GM12892 (cell line): ENCODE results near the gene PLP1.
"Not testable (repeated sequence)": the region's sequence is repeated elsewhere in the genome, so short reads cannot be mapped to it uniquely, and the experiment has no call there.

ENCODE experiments used
- DNase-seq: peaks from one replicate; pipeline ENCODE4 v3.0.0; 2011; ENCODE audit not compliant: insufficient read length
- FAIRE-seq: peaks from 2 replicates; lab custom pipeline; 2011; peaks lifted over from hg19 to GRCh38; lab: Jason Lieb, UNC
- POLR2A ChIP-seq: IDR thresholded peaks from 2 replicates; pipeline ENCODE4 v1.6.1; 2011; ENCODE audit warnings: low read depth, low read length, control low read depth
- POLR2AphosphoS5 ChIP-seq: IDR thresholded peaks from 2 replicates; pipeline ENCODE4 v1.6.1; 2011; ENCODE audit warnings: low read depth, low read length, control low read depth
- TAF1 ChIP-seq: IDR thresholded peaks from 2 replicates; pipeline ENCODE4 v1.6.1; 2011; ENCODE audit warnings: low read depth, mild to moderate bottlenecking, control low read depth, low read length, borderline replicate concordance

Gene PLP1

GRCh38 chrX:103754401-103754800 is 22.2 kb upstream of the PLP1 start:
- FAIRE-seq (no peak), DNase-seq (no peak)
- TF ChIP-seq POLR2A (no peak), TAF1 (no peak), POLR2AphosphoS5 (no peak)

GRCh38 chrX:103756736-103757135 is 19.9 kb upstream of the PLP1 start:
- TF ChIP-seq POLR2AphosphoS5 (no peak), TAF1 (no peak), POLR2A (no peak)
- DNase-seq (no peak), FAIRE-seq (no peak)

- TF ChIP-seq POLR2AphosphoS5: no peak
- no peak for TF ChIP-seq POLR2A
- TF ChIP-seq TAF1: no peak
- FAIRE-seq (no peak), DNase-seq (no peak)
These were observed 18.1 kb upstream of the PLP1 start for GRCh38 chrX:103758555-103758954.

- not testable (repeated sequence) for DNase-seq, FAIRE-seq
These were observed 13.1 kb upstream of the PLP1 start for GRCh38 chrX:103763541-103763940.

GRCh38 chrX:103766813-103767555 is 9.7 kb upstream of the PLP1 start:
- not testable (repeated sequence) for FAIRE-seq, DNase-seq

- FAIRE-seq (no peak), DNase-seq (no peak)
- no peak for TF ChIP-seq TAF1
- TF ChIP-seq POLR2AphosphoS5: no peak
- no peak for TF ChIP-seq POLR2A
These were observed 3.2 kb upstream of the PLP1 start for GRCh38 chrX:103773445-103773844.

- FAIRE-seq (no peak), DNase-seq (no peak)
- no peak for TF ChIP-seq TAF1
- TF ChIP-seq POLR2A: no peak
- TF ChIP-seq POLR2AphosphoS5: no peak
These were observed 2.5 kb upstream of the PLP1 start for GRCh38 chrX:103774070-103774642.

- DNase-seq: no peak
- TF ChIP-seq POLR2AphosphoS5 (no peak), POLR2A (no peak), TAF1 (no peak)
- no peak for FAIRE-seq
These were observed 2.6 kb downstream of the PLP1 start for GRCh38 chrX:103779141-103779789.

- FAIRE-seq (no peak), DNase-seq (no peak)
- TF ChIP-seq POLR2A (no peak), TAF1 (no peak), POLR2AphosphoS5 (no peak)
These were observed 3.9 kb downstream of the PLP1 start for GRCh38 chrX:103780336-103781061.

- no peak for TF ChIP-seq POLR2A
- no peak for FAIRE-seq
These were observed 4.4 kb downstream of the PLP1 start for GRCh38 chrX:103781062-103781402.

GRCh38 chrX:103781706-103782105 is 5.1 kb downstream of the PLP1 start:
- no peak for TF ChIP-seq POLR2AphosphoS5
- TF ChIP-seq TAF1: no peak
- no peak for TF ChIP-seq POLR2A
- FAIRE-seq: no peak

More at GRCh38 chrX:103781062-103781402, 4.4 kb downstream of the PLP1 start:
- no peak for DNase-seq

GRCh38 chrX:103782640-103783039 is 6.0 kb downstream of the PLP1 start:
- no peak for TF ChIP-seq TAF1
- TF ChIP-seq POLR2AphosphoS5: no peak
- TF ChIP-seq POLR2A: no peak
- FAIRE-seq (no peak), DNase-seq (no peak)

More at GRCh38 chrX:103781706-103782105, 5.1 kb downstream of the PLP1 start:
- no peak for DNase-seq
